Activated naive CD8-positive, alpha-beta T cell (primary cell): Measurements from ENCODE around the gene MAPT.
"Not testable (repeated sequence)": the region's sequence is repeated elsewhere in the genome, so short reads cannot be mapped to it uniquely, and the experiment has no call there.

ENCODE experiments used
- H3K27ac Mint-ChIP-seq: one replicate; pipeline ENCODE4 v1.8.0; 2021; ENCODE audit warnings: mixed read lengths
- H3K27me3 Mint-ChIP-seq: one replicate; pipeline ENCODE4 v1.8.0; 2021; ENCODE audit warnings: mixed read lengths
- H3K36me3 Mint-ChIP-seq: one replicate; pipeline ENCODE4 v1.8.0; 2021; ENCODE audit warnings: mixed read lengths
- H3K4me1 Mint-ChIP-seq: one replicate; pipeline ENCODE4 v1.8.0; 2021; ENCODE audit warnings: low read depth, mixed read lengths
- H3K4me3 Mint-ChIP-seq: one replicate; pipeline ENCODE4 v1.8.0; 2021; ENCODE audit warnings: mild to moderate bottlenecking, mixed read lengths
- H3K9me3 Mint-ChIP-seq: one replicate; pipeline ENCODE4 v1.8.0; 2021; ENCODE audit warnings: low read depth, mixed read lengths

MAPT gene

DNA sequence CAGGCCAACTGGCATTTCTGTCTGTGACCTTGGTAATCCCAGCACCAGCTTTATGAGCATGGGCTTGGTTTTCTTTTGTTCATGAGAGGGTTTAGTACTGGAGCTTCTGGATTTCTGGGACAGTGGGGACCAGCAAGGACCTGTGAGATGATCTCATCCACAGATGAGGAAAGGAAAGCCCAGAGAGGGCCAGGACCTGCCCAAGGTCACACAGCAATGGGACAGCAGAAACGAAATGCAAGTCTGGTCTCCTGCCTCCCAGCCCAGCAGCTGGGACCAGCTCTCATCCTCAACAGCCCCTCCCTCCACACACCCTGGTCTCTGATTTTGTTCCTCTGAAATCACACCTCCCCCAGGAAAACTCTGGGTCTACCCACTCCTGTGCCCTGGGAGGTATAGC is 42.5 kb upstream of the MAPT start:
- Mint-ChIP-seq H3K27ac (no peak overlapping the region), H3K4me1 (peaks cover 4% of the 10 kb centered on the region), H3K36me3 (no peaks in the 10 kb centered on the region), H3K27me3 (no peaks in the 10 kb centered on the region), H3K4me3 (no peak overlapping the region), H3K9me3 (no peaks in the 10 kb centered on the region)

DNA sequence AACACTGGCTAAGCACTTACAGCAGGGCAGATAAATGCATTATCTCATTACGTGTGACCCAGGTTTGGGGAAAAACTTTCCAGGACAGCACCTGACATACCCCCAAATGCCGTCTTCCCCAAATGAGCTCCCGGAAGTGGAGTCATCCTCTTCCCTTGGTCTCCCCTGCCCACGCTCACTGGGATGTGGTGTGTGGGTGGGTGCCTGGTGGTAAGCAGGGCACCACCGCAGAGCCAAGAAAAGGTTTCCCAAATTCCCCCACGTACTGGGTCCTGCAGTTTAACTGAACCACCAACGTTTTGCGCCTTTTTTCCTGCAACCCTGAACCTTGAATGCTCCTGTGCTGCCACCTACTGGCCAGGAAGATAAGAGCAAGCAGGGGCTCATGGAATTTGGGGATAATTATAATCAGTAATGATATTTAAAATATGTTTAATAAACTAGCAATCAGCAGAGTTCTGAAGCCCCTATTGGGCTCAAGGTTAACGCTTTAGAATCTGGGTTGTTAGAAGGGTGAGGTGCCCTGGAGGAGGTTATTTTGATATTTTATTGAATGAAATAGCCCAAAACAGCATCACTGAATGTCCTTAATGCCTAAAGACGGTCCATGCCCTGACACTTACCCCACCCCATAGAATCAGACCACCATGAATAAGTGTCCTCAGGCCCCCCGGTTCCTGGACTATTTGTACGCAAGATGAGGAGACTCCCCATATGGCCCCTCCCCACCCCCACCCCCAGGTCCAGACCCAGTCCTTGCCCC is 41.6 kb upstream of the MAPT start:
- Mint-ChIP-seq H3K9me3 (no peaks in the 10 kb centered on the region), H3K4me1 (peaks cover 4% of the 10 kb centered on the region), H3K27ac (no peak overlapping the region), H3K27me3 (peaks cover 4% of the 10 kb centered on the region), H3K4me3 (no peak overlapping the region), H3K36me3 (no peaks in the 10 kb centered on the region)

DNA sequence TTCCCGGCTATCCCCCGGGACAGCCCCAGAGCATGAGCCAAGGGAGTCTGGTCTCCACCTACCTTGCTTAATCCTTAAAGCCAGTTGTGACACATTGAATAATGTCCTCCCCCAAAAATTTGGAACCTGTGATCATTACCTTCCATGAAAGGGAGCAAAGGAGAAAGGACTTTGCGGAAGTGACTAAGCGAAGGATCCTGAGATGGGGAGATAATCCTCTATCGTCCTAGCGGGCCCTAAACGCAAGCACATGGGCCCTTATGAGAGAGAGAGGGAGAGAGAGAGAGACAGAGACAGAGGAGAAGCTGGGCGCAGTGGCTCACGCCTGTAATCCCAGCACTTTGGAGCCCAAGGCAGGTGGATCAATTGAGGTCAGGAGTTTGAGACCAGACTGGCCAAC is 40.1 kb upstream of the MAPT start:
- Mint-ChIP-seq H3K9me3 (no peaks in the 10 kb centered on the region), H3K4me3 (no peak overlapping the region), H3K4me1 (peaks cover 4% of the 10 kb centered on the region), H3K27me3 (peaks cover 7% of the 10 kb centered on the region), H3K27ac (no peak overlapping the region), H3K36me3 (no peaks in the 10 kb centered on the region)

DNA sequence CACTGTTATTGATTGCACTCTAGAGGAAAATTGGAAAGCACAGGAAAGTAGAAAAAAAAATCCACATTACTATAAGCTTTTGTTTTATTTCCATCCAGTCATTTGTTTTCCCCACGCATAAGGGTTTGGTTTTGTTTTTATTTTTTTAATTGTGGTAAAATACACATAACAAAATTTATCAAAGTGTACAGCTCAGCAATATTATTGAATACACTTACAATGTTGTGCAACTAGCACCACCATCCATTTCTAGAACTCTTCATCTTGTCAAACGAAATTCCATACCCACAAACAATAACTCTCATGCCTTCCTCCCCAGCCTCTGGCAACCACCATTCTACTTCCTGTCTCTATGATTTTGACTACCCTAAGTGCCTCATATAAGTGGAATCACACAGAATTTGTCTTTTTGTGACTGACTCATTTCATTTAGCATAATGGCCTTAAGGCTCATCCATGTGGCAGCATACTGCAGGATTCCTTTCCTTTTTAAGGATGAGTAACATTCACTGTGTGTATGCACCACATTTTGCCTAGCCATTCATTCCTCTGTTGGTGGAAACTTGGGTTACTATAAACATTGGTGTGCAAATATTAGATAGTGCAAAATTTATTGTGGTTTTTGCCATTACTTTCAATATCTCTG is 38.5 kb upstream of the MAPT start:
- Mint-ChIP-seq H3K27me3 (peaks cover 13% of the 10 kb centered on the region), H3K36me3 (no peaks in the 10 kb centered on the region), H3K4me1 (peaks cover 4% of the 10 kb centered on the region), H3K27ac (no peak overlapping the region), H3K9me3 (no peaks in the 10 kb centered on the region), H3K4me3 (no peak overlapping the region)

DNA sequence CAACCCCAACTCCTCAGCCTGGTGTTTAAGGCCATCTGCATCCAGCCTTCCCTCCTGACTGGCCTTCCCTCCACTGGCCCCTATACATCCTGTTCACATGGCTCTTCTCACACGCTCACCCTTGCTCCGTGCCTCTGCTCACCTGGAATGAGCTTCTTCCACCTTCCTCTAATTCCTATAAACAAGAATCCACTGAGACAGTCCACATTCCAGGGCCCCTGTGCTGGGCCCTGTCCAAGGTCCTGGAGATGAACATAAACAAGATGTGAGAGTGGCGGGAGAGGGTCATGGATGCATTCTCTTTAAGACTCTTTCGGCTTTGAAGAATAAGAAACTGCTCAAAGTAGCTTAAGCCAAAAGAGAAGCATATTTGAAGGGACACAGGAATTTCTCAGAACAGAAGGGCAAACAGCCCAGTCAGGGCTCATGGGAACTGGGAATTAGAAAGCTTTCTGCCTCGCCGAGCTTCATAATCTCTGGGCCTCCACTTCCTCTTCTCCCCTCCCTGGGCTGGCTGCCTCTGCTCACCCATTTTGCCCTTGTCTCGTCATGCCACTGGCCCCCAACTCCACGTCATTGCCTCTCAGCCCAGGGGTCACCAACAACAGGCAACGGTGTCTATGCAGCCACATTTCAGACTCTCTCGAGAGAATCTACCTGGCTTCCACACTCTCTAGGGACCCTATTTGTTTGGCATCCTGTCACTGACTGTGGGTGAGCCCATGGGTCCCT is 36.2 kb upstream of the MAPT start:
- Mint-ChIP-seq H3K4me3 (no peak overlapping the region), H3K4me1 (peaks cover 2% of the 10 kb centered on the region), H3K27ac (no peak overlapping the region), H3K9me3 (no peaks in the 10 kb centered on the region), H3K27me3 (peaks cover 23% of the 10 kb centered on the region), H3K36me3 (no peaks in the 10 kb centered on the region)

DNA sequence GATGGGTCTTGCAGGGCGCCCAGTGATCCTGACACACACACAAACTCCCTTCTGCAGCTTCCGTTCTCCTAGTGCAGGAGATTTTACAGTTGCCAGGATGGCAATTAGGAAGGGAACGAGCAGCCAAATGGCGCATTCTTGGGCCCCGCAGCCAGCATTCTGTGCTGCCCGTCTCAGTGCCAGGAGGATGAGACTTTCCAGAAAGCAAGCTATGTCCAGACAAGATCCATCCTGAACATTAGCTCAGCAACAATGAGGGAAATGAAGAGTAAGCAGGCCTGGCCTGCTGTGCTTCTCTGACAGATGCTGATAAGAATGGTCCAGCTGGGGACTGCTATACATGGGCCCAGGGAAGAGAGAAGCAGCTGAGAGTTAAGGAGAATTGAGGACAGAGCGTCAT is 33.2 kb upstream of the MAPT start:
- H3K27me3 Mint-ChIP-seq: peaks cover 23% of the 10 kb centered on the region
- peaks cover 5% of the 10 kb centered on the region for H3K4me1 Mint-ChIP-seq
- H3K27ac Mint-ChIP-seq: no peak overlapping the region
- H3K4me3 Mint-ChIP-seq: no peak overlapping the region
- H3K9me3 Mint-ChIP-seq: no peaks in the 10 kb centered on the region
- no peaks in the 10 kb centered on the region for H3K36me3 Mint-ChIP-seq

DNA sequence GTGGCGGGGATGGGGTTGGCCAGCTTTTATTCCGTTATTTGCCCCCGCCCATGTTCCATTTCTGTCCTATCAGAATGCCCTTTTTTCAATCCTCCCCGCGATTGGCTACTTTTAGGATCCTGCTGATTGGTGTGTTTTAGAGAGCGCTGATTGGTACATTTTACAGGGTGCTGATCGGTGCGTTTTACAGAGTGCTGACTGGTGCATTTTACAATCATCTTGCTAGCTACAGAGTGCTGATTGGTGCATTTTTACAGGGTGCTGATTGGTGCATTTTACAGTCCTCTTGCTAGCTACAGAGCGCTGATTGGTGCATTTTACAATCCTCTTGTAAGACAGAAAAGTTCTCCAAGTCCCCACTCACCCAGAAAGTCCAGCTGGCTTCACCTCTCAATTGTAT is 32.2 kb upstream of the MAPT start:
- H3K9me3 Mint-ChIP-seq: not testable (repeated sequence)
- H3K27me3 Mint-ChIP-seq: peaks cover 23% of the 10 kb centered on the region

DNA sequence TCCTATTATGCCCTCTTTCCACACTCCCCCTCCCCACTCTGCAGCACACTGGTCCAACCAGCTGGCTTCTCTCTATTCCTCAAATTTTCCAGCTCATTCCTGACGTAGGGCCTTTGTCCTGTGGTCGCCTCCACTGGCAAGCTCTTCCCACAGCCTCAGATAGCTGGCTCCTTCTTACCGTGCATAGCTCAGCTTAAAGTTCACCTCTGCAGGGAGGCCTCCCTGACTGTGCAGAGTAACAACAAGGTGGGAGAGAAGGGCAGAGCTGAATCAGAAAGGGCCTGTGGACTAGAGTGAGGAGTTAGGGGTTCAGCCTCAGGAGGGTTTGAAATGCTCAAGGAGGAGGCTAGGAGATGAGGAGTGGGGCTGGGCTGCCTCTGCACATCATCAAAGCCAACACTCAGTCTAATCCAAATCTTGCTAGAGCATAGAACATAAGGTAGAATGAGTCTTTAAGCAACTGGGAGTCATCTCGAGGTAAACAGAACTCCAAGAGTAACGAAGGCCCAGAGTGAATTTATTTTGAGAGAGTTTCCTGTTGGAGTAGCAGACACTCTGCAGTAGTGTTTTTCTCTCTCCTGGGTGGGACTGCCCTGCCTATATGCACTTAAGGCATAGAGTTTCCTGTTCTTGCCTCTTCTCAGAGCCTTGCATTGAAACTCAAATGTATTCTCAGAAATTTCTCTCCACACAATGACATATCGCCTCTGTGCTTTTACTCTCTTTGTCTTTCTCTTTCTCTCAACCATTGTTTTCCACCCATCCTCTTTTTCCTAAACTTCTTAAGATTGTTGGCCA is 30.3 kb upstream of the MAPT start:
- H3K4me3 Mint-ChIP-seq: no peak overlapping the region
- peaks cover 19% of the 10 kb centered on the region for H3K27me3 Mint-ChIP-seq
- H3K9me3 Mint-ChIP-seq: no peaks in the 10 kb centered on the region
- no peaks in the 10 kb centered on the region for H3K36me3 Mint-ChIP-seq
- no peak overlapping the region for H3K27ac Mint-ChIP-seq
- peaks cover 5% of the 10 kb centered on the region for H3K4me1 Mint-ChIP-seq

More for the DNA sequence above, 32.2 kb upstream of the MAPT start:
- H3K4me1 Mint-ChIP-seq, H3K4me3 Mint-ChIP-seq, H3K27ac Mint-ChIP-seq, H3K36me3 Mint-ChIP-seq: not testable (repeated sequence)

DNA sequence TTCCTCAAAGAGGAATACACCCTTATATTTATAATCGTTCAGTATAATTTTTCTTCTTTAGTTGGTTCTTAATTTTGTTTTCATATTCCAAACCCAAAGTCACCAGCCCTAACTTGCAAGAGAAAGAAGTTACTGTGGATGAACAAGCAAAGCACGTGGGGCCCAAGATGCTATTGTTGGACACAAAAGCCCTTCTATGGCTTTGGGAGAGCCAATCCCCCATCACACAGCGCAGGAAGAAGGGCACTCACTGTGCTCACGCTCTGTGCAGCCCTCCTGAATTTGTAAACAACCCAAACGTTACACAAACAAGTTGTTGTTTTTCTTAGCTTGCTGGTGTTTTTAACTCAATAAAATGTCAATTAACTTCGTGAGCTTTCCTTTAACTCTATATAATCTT is 27.2 kb upstream of the MAPT start:
- Mint-ChIP-seq H3K27me3 (peaks cover 7% of the 10 kb centered on the region), H3K4me3 (no peak overlapping the region)

DNA sequence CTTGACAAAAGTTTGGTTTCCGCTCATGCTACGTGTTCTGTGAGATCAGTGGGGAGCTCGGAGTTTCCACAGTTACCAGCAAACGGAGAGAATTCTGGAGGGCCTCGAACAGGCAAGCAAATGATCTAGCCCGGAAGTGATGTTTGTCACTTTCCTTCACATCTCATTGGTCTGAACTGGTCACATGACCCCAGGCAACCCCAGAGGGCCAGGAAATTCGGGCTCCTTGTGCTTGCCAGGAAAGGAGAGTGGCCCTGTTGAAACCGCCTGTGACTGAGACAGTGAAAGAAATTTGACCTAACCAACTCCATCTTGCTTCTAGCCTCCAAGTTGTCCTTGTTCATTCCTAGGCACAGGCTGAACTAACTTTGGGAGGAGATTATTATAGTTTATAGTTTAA is 26.7 kb upstream of the MAPT start:
- H3K27ac Mint-ChIP-seq: no peak overlapping the region
- no peak overlapping the region for H3K4me3 Mint-ChIP-seq
- no peaks in the 10 kb centered on the region for H3K9me3 Mint-ChIP-seq
- H3K4me1 Mint-ChIP-seq: peaks cover 5% of the 10 kb centered on the region
- peaks cover 5% of the 10 kb centered on the region for H3K27me3 Mint-ChIP-seq
- H3K36me3 Mint-ChIP-seq: no peaks in the 10 kb centered on the region

More for the DNA sequence above, 27.2 kb upstream of the MAPT start:
- H3K36me3 Mint-ChIP-seq: no peaks in the 10 kb centered on the region
- H3K4me1 Mint-ChIP-seq: peaks cover 5% of the 10 kb centered on the region
- no peaks in the 10 kb centered on the region for H3K9me3 Mint-ChIP-seq
- H3K27ac Mint-ChIP-seq: no peak overlapping the region

DNA sequence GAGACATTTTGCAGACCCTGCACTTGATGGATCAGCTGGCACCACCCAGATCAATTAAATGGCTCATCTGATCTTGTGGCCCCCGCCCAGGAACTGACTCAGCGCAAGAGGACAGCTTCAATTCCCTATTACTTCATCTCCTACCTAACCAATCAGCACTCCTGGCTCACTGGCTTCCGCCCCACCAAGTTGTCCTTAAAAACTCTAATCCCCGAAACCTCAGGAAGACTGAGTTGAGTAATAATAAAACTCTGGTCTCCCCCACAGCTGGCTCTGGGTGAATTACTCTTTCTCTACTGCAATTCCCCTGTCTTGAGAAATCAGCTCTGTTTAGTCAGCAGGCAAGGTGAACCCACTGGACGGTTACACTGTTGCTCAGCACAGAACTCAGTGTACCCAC is 26.1 kb upstream of the MAPT start:
- H3K36me3 Mint-ChIP-seq: no peaks in the 10 kb centered on the region
- no peak overlapping the region for H3K27ac Mint-ChIP-seq
- H3K4me3 Mint-ChIP-seq: no peak overlapping the region
- H3K9me3 Mint-ChIP-seq: no peaks in the 10 kb centered on the region
- H3K4me1 Mint-ChIP-seq: peaks cover 7% of the 10 kb centered on the region
- H3K27me3 Mint-ChIP-seq: peaks cover 3% of the 10 kb centered on the region

DNA sequence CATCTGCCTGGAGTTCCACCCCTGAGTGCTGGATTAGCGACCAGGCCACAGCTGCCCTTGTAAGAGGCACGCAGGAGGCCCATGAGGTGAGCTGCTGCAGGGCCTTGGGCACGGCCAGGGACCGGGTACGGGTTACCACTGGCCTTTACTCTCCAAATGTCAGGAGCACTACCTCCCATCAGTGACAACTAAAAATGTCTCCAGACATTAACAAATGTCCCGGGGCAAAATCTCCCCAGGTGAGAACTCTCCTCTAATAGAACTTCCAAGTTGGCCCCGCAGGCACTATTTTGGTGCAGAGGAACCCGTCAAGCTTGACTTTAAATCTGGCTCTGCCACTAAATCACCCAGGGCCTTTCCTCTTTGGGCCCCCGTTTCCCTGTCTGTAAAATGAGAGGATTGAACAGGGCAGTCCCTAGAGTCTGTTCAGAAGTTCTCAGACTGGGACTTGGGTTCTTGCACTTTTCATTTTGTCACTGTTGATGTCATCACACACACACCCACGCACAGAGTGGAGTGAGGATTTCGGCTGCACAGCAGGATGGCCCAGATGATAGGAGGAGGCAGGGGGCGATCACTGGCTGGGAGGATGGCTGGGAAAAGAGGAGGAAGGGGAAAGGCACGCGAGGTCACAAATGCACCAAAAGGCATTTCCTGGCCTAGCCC is 24.5 kb upstream of the MAPT start:
- H3K9me3 Mint-ChIP-seq: no peaks in the 10 kb centered on the region
- no peak overlapping the region for H3K4me3 Mint-ChIP-seq
- peaks cover 11% of the 10 kb centered on the region for H3K4me1 Mint-ChIP-seq
- no peaks in the 10 kb centered on the region for H3K36me3 Mint-ChIP-seq
- peaks cover 3% of the 10 kb centered on the region for H3K27me3 Mint-ChIP-seq
- H3K27ac Mint-ChIP-seq: no peak overlapping the region

DNA sequence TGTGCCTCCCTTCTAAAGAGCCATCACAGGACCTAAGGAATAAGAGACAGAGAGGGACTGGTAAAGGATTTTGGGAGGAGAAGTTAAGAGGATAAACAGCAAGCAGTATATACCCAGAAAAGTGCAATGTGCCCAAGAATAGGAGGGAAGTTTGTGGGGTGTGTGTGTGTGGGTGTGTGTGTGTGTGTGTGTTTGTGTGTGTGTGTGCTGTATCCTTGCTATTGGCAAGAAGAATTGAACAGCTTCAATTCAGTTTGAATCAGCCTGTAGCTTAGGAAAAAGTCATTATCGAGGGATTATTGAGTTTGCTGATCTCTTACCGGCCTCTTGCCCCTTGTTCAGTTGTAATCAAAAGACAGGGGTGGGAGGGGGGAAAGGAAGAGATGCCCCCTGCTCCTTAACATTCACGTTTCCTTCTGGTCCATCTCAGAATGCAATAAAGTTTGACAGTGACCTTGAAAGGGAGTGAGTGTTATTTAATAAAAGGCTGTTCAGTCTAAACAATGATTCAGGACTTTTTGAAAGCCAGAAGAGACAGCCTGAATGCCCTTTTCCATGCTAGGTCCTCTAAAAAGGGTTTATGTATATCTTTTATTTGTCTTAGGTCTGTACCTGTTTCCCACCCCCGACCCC is 23.9 kb upstream of the MAPT start:
- peaks cover 12% of the 10 kb centered on the region for H3K4me1 Mint-ChIP-seq
- H3K4me3 Mint-ChIP-seq: no peak overlapping the region
- peaks cover 3% of the 10 kb centered on the region for H3K27me3 Mint-ChIP-seq
- no peaks in the 10 kb centered on the region for H3K9me3 Mint-ChIP-seq
- no peak overlapping the region for H3K27ac Mint-ChIP-seq
- no peaks in the 10 kb centered on the region for H3K36me3 Mint-ChIP-seq

DNA sequence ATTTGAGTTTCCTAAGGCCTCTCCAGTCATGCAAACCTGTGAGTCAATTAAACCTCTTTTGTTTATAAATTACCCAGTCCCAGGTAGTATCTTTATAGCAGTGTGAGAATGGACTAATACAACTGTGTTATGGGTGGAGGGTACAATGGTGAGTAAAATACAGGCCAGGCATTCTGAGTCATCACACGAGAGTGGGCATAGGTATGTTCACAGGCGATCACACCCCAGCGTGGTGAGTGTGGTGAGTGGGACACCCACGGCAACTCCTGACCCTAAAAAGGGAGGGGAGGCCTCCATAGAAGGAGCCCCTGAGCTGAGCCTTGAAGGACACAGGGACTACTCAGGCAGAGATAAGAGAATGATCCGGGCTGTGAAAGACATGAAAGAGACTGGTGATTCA is 22.6 kb upstream of the MAPT start:
- H3K27me3 Mint-ChIP-seq: peaks cover 3% of the 10 kb centered on the region
- H3K27ac Mint-ChIP-seq: no peak overlapping the region
- peaks cover 12% of the 10 kb centered on the region for H3K4me1 Mint-ChIP-seq
- H3K9me3 Mint-ChIP-seq: no peaks in the 10 kb centered on the region
- no peaks in the 10 kb centered on the region for H3K36me3 Mint-ChIP-seq
- no peak overlapping the region for H3K4me3 Mint-ChIP-seq
